HS-27A (cell line): Measurements from ENCODE around the gene ECD.

Experiments
- DNase-seq: peaks from one replicate; pipeline ENCODE4 v3.0.0-alpha.2; 2012; ENCODE audit warnings: low read depth, missing footprints

Gene ECD

DNA sequence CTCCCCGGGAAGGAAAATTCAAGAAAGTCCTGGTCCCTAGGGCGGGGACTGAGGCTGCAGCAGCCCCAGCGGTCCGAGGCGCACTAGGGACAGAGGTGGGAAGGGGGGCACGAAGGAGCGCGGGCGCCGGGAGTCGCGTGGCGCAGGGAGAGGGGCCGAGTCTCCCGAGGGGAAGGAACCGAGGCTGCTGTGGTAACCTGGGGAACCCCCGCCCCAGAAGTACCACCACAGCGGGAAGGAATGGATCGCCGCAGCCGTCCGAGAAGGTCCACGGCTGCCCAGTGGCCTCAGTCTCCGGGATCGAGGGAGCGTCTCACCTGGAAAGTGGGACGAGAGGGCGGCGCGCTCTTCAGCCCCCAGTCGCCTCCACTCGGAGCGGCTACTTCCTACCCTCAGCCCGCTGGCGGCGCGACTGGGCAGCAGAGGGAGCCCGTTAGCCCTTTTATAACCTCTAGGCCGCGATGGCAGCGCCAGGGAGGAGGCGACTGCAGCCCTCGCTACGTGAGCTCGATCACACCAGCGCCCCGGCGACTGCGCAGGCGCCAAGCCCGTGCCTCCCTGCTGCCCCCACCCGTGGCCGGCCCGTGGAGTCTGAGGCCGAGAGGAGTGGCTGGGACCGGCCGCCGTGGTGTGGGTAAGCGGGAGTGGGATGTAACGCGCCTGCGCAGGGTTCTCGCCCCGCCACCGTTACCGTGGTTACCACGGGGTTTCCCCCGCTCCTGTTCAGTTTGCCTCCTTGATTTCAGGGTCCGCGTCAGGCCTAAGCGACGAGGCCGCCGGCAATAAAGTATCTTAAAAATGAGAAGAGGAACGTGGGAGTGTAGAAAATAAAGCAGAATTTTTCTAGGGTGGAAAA is 71.1 kb downstream of the ECD start, which contains the start of gene P4HA1:
Gene P4HA1, minus strand, starts transcription at position 418 of the 856 bp plus-strand sequence. CDS start 21,983 bp downstream, outside the sequence.
- DNase-seq: peak; percentile 77

DNA sequence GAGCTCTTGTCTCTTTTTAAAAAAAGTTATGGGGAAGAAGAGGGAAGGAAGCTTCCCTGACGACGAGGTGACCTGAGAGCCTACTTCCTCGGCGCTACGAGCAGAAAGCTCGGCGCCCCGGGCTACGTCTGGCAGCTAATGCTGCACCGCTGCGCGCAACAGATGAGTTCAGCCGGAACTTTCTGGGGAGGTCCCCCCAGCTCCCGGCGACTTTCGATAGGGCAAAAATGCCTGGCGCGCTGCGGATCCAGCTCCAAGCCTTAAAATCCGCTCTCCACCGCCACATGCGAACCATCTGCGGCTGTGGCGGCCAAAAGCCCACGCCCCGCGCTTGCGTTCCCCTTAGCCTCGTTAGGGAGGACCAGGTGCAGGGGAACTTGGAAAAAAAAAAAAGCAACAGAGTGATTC is 71.8 kb downstream of the ECD start:
- no peak for DNase-seq

DNA sequence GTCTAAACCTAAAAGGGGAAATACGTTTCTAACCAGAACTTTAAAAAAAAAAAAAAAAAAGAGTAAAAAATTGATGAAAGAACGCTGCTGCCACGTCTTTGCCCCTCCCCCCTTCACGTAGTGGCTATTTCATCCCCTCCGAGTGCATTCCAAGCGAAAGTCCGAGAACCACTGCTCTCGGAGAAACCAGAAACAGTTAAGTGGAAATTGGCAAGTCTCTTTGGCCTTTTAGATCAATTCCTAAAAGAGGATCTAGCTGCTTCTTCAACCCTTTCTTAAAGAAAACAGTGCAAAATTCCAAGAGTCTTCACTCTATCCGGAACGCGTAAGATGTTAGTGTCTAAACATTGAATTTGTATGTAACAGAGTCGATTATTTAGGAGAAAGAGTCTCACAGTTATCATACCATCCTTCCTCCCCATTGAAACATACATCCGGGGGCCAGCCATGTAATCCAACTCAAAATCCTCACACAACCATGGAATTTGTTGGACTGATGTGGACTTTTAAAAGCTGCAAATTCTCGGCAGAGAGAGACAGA is 72.3 kb downstream of the ECD start:
- peak; percentile 52 for DNase-seq

DNA sequence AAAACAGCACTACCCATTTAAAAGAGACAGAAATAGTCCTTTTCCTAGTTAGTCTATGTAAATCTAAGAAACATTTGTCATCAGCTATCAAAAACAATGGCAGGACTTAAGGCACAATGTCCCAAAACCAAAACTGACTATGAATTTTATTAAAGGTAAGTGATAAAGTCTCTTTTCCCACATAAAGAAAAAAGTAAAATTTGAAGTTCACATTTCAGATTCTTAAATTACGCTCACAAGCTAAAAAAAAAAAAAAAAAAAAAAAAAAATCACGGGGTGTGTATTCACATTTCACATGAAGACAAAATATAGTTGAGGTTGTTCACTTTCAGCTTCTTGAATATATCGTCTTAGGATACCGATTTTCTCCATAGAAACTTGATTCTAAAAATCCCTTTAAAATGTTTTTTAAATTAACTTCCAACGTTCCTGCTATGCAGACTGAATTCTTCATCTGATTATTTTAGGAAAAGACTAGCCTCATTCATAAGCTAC is 72.8 kb downstream of the ECD start:
- DNase-seq: no peak

DNA sequence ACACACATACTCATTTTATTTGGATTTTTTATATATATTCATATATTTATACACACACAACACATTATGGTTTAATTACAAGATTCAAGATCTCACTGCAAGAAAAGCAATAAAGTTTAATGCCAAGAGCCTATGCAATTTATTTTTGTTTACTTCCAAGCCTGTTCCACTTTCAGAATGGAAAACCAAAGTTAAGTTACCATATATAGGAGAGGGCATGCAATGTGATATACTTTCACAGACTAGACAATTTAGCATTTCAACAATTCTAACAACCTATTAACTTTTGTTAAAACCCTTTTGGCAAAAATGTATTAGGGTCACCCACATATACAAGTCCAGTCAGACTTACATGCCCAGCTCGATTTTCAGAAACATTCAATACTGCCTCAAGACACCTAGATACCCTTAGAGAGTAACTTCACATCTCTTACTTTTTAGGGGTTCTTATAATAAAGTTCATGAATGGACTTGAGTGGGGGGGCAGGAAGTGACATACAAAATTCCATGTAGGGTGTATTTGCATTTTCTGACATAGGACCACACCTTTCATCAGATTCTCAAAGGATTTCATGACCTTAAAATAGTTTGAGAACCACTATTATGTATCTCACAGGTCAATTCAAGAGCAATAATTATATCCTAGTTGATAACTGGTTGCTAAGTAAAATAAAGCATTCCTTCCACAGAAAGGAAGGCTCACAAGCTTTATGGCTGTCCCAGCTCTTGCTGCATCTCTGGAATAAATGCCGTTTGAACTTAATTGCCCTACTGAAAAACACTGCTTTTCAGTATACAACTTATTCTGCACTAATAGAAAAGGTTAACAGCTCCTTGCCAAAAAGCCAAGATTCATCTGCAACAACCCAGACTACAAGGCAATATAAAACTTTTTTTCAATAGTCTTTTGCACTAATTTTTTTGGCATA is 73.6 kb downstream of the ECD start:
- no peak for DNase-seq

DNA sequence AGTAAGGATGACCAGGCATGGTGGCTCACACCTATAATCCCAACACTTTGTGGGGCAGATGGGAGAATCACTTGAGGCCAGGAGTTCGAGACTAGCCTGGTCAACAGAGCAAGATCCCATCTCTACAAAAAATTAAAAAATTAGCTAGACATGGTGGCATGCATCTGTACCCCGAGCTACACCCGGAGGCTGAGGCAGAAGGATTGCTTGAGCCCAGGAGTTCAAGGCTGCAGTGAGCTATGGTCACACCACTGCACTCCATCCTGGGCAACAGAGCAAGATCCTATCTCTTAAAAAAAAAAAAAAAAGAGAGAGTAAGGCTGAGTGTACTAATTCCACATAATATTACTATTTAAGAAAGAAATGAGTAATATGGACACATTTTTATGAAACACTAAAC is 75.0 kb downstream of the ECD start:
- DNase-seq: no peak

DNA sequence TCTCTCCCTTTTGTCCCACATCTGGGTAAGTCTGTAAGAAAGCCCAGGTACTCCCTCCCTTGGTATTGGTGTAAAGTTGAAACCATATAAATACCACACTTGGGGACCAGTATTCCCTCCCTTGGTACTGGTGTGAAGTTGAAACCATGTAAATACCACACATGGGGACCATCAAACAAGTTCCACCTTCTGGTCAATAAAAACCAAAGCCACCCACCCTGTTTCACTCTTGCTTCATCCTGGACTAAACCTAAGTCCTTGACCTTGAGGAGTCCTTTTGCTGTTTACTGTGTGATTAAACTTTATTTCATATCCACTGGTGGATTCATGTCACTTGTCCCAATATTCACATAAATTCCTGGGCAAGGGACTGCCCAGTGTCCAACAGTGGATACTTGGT is 79.5 kb downstream of the ECD start:
- DNase-seq: no peak

DNA sequence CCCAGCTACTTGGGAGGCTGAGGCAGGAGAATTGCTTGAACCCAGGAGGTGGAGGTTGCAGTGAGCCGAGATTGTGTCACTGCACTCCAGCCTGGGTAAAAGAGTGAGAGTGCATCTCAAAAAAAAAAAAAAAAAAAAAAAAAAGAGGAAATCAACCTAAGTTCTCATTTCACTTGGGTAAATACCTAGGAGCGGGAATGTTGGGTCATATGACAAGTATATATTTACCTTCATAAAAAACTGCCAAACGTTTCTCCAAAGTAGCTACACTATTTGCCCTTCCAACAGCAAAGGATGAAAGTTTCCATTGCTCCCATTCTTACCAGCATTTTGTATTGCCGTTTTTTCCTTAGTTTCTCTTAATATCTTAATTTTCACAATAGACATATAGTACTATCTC is 81.0 kb downstream of the ECD start:
- no peak for DNase-seq

DNA sequence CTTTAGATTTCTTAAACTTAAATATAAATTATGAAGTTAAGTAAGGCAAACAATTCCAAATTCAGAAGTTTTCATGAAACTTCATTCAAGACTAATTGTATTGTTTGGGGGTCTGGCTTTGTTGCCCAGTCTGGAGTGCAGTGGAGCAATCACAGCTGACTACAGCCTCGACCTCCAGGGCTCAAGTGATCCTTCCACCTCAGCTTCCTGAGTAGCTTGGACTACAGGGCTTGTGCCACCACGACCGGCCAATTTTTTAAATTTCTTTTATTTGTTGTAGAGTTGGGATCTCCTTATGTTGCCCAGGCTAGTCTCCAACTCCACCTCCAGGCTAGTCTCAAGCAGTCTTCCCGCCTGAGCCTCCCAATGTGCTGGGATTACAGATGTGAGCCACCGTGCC is 83.6 kb downstream of the ECD start:
- DNase-seq: no peak
